GM12872 (cell line): Measurements from ENCODE around the gene ATP8A1.

Experiments used
- CTCF ChIP-seq: IDR thresholded peaks from 3 replicates; pipeline ENCODE4 v1.5.1; 2011; ENCODE audit warnings: low read depth, mild to moderate bottlenecking, low read length, moderate library complexity; ENCODE audit not compliant: insufficient read depth

Gene ATP8A1

GRCh38 chr4:42523066-42523718, 133.7 kb downstream of the ATP8A1 start:
- TF ChIP-seq CTCF, result no peak

DNA sequence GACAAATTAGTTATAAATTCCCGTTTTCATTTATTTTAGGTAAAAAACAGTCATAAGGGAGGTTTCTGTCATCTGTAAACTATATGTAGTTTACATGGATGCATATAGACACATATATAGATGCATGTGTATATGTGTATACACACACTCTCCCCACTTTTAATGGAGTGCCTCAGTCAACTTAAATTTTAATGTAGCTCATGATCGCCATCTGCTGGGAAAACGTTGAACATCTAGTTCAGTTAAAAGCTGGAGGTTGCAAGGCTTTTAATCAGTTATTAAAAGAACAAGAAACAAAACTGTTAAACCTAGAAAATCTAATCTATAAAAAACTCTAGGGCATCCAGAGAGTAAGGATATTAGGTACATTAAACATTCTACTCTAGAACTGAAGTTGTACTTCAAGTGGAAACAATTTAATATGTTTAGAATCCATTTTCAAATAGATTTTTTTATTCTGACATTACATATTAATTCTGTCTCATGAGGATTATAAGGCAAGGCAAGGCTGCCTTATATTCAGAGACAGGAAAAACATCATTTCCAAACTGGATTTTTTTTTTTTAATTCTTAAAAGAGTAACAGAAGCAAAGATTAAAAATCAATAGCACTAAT, 137.0 kb downstream of the ATP8A1 start:
- peak; percentile 45; the same call in 2 of the 3 replicates for TF ChIP-seq CTCF

GRCh38 chr4:42515156-42515884, 141.6 kb downstream of the ATP8A1 start:
- TF ChIP-seq CTCF, result no peak

DNA sequence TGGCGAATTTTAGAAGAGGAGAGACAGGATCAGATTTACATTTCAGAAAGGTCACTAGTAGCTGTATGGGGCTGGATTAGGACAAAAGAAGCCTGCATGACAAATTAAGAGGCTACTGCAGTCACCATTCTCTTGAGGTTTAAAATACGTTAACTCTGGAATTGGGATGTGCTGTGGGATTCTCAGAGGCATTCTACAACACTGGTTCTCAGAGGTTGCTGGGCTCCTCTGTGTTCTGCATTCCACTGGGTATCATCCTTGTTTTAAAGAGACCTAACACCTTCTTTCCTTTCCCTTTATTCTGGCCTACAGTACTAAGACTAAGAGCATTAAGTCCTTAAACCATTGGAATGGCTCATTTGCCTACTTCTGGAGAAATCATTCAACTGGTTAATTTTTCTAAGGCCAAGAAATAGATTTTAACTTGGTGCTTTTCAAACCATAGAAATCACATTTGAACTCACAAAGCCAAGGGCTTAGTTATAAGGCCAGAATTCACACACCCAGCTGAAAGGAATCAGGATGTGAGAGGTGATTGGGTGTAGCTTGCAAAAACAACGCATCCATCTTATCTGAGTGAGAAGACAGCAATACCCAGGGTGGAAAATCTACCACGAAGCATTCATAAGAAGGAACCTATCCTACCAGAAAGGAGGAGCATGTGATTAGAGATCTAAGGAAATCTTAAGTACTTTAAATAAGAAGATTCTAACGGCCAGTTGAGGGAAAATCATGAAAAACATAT, 143.0 kb downstream of the ATP8A1 start:
- no peak for TF ChIP-seq CTCF

- TF ChIP-seq CTCF, result no peak
Measured at GRCh38 chr4:42512226-42512625, 144.7 kb downstream of the ATP8A1 start.

DNA sequence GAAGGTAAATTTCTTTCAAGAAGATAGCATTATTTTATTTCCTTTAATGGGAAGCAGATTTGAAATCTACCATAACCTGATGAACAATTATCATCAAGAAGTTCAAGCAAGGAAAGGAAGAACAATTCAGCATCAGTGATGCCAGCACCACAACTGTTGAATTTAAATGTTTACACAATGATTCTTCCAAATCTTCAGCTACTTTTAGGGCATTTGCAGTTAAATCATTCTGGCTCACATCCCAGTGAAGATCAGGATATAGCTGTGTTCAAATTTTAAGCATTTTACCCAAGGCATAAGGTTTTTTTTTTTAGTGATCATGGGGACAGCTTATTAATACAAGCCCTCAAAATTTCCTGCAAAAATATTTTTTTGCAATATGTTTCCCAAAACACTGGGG, 146.7 kb downstream of the ATP8A1 start:
- TF ChIP-seq CTCF, result no peak

DNA sequence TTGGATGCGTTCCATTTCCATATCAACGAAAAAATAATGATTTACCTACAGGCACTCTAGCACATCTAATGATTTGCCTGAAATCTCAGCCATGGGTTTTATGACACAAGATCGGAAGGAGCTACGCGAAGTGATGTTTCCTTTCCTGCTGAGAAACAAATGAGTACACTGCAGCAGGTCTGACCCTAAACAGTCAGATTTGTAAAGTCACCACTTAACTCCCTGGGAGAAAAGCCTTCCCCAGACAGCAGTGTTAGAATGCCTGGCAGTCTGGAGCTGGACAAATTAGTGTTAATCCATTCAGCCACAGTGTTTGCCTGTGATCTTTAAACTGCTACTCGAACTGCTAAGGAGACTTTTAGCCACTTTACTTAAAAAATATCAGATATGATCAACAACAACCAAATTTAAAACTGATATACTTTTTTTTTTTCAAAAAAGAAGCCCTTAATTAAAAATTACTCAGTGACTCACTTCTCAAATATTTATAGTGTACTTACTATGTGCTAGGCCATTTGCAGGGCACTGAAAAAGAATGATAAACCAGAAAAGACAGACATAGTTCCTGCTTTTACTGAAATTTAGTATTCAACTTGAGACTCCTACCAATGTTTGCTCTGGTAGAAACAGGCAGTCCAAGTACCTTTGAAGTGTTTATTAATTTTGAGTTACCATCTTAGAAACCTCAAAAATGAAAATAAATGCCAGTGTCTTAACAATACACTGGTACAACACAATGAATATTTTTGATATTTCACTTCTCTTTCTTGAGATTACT, 155.1 kb downstream of the ATP8A1 start:
- TF ChIP-seq CTCF, result no peak
